HG02763 (cell line): ENCODE data around the gene ITPA.

Experiments used
- ATAC-seq: cut with Tn5 transposase; IDR thresholded peaks from one replicate; pipeline ENCODE4 v1.9.1; 2021; ENCODE audit warnings: mild to moderate bottlenecking, moderate library complexity; ENCODE audit not compliant: unreplicated experiment

The ITPA gene

GRCh38 chr20:3209257-3209945 lies at the start of gene ITPA:
TSS of gene ITPA (plus strand) at chr20:3209498. CDS start at chr20:3209552, 54 bp downstream.
- ATAC-seq, result peak; percentile 54

DNA sequence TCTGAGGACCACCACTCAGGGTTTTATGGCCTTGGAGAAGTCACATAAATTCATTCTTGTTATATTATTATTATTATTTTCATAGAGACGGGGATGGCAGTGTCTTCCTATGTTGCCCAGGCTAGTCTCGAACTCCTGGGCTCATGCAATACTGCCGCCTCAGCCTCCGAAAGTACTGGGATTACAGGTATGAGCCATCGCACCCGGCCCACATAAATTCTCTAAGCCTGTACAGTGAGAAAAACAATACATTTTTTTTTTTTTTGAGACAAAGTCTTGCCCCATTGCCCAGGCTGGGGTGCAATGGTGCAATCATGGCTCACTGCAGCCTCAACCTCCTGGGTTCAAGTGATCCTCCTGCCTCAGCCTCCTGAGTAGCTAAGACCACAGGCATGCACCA lies 48.9 kb upstream of the ITPA start:
- ATAC-seq, result no peak

GRCh38 chr20:3161316-3162079 lies 47.8 kb upstream of the ITPA start:
- ATAC-seq, result no peak

DNA sequence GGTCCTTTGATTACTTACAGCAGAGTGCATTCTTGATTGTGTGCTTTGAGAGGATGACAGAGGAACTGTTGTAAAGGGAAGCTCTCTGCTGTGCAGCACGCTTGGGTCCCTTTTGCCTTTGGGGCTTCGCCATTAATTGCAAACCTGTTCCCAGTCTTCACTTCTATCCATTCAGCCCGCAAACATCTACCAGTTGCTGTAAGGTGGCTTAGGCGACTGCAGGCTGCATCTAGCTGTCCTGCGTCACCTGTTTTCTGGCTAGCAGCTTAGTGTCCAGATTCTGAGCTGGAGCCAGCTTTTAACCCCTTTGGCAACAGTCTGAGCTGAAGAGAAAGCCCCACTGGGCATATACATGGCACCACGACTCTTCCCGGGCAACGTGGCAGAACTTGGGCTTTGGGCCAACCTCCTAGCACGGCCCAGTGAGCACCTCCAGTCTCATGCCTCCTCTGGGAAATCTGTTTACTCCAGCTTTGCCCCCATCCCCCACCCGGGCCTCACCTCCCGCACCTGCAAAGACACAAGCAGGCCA lies 47.2 kb upstream of the ITPA start:
- ATAC-seq, result no peak

GRCh38 chr20:3163099-3164042 lies 45.9 kb upstream of the ITPA start:
- ATAC-seq, result no peak

DNA sequence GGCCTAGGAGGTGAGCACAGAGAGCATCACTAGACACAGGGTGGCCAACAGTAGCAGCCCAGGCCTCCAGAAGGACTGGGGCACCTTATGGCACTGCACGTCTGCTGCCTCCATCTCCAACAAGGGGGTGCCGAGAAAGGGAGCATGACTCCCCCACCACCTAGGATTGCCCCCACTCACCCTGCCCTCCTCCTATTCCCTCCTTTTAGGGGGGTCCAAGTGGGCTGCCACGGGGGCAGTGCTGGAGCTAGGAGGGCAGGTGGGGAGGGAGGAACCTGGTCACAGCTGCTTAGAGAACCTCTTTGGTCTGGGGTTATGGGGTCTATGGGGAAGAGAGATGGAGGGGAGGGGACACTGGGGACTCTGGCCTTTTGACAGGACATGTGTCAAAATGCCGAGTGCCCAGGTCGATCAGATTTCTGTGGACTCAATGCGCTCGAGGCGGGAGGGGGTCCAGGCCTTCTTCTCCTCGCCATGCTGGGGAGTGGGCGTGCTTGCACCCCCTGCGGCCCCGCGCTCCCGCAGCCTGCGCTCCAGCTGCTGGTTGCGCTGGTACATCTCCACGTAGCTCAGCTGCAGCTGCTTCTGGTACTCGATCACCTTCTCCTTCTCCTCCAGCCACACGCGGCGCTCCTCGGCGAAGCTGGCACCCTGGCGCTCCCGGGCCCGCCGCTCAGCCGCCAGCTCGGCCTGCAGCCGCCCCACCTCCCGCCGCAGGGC lies 45.1 kb upstream of the ITPA start:
- ATAC-seq, result no peak

- ATAC-seq, result no peak
Observed at GRCh38 chr20:3164763-3165410, 44.4 kb upstream of the ITPA start.

GRCh38 chr20:3165473-3166337 lies 43.6 kb upstream of the ITPA start:
- ATAC-seq, result no peak

GRCh38 chr20:3166338-3166912 lies 42.9 kb upstream of the ITPA start:
- no peak for ATAC-seq

DNA sequence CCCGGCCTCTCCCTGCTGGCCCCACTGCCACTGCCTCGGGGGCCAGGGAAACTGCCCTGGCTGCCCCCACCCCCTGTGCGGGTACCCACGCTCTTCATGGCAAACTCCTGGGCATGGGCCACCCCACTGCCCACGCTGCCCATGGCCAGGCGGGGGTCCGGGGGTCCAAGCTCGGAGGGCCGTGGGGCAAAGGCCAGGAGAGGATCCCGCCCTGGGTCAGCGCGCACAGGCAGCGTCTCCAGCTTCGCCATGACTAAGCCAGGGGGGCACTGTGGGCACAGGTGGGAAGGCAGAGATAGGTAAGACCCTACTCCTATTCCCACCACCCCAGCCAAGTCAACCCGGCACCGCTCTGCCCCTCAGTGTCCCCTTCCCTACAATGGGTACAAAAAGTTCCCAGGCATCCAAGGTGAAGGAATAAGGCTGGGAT lies 42.4 kb upstream of the ITPA start:
- ATAC-seq, result no peak

GRCh38 chr20:3167738-3168078 lies 41.6 kb upstream of the ITPA start:
- ATAC-seq, result no peak

- ATAC-seq, result no peak
Observed at GRCh38 chr20:3168079-3168828, 41.0 kb upstream of the ITPA start.

DNA sequence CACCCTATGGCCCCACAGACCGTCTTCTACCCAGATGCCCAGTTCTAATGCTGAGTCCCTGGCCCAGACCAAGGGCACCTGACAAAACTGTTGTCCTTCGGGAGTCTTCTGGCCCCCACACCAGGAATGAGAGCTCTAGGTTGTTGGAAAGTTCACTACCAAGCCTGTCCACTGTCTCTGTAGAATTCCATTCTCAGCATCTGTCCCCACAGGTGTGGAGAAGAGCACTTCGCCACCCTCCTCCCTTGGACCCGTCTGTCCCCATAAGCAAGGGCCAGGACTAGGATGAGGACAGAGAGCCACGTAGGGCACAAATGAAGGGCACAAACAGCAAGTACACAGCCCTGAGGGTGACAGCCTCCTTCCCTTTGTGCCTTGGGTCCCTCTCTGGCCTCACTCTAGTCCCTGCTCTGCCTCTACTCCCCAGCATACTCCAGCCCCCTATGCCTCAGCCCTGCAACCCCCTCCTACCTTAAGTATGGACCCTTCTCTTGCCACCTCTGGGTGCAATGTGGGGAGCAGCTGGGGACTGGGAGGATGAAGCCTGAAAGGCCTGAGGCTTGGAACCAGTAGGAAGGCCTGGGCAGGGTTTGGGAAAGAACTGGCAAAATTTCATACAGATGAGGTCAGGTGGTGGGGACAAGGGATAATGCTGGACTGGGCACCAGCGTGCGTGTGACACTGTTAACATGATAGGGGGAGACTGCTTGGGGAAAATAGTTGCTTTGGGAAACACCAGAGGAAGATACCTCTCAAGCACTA lies 40.3 kb upstream of the ITPA start:
- no peak for ATAC-seq

DNA sequence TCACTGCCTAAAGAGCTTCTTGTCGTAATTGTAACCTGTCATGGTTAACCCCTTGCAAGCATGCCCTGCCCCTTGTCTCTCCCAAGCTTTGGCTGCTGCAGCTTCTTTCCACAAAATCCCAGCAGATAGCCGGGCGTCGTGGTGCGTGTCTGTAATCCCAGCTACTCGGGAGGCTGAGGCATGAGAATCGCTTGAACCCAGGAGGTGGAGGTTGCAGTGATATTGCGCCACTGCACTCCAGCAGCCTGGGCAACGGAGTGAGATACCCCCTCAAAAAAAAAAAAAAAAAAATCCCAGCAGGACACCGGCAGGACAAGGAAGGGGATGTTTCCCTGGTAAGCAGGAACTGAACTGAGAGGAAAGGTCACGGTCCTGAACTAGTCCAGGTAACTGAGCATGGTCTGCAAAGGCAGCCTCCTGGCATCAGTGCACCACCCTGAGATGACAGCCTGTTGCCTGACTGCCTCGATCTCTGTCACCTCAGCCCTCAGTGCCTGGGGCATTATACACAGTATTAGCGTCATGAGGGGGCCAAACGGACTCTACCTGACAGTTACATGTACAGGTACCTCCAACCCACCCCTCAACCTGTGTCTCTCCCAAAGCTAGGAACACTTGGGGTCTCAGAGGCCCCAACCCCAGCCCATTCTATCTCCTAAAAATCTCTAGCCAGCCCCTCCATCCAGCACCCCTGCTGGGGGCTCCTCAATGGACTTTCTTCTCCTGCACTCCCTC lies 37.7 kb upstream of the ITPA start:
- no peak for ATAC-seq

DNA sequence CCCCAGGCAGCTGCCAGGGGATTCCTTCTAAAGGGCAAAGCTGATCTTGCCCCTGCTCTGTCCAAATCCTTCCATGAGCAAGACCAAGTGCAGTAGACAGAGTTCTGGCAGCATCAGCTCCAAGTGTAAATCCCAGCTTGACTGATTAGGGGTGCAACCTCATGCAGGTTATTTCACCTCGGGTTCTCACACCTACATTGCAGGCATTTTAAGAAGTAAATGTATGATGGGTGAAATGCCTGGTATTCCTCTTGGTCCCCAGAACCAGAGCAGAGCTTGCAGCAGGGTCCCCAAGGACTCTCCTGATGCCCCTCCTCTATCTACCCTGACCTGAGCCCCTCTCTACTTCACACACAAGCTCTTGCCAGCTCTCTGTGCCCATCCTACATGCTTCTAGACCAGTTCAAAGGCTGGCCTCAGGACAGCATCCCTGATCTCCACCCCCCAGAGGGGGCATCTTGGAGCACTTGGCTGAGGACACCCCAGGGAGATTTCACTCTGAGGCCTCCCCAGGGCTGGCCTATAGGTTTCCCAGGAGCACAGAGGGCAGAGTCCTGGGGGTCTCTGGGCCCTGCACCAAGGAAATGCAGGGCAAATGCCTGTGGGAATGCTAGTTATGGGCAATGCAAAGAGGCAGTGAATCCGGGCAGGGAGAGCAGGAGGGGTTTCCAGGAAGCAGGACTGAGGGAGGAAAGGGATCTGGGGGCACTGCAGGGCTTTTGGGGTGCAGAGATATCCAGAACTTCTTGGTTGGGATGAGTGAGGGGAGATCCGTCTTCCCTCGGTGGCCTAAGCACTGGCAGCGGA lies 37.0 kb upstream of the ITPA start:
- no peak for ATAC-seq
